ENCODE measurements around the gene TPK1.

Gene TPK1

GRCh38 chr7:144763291-144763690 lies 72.6 kb downstream of the TPK1 start:
- Histone ChIP-seq H3K4me3 (ENCODE audit: low read depth, low read length) (no peak overlapping the region), H3K36me3 (ENCODE audit: control insufficient read depth in 2 of 2, insufficient read depth in 1 of 2, low read length in 2 of 2) (no peaks in the 10 kb centered on the region), H3K4me1 (ENCODE audit: control insufficient read depth, insufficient read depth, low read length) (no peaks in the 10 kb centered on the region), H3K9me3 (ENCODE audit: control insufficient read depth, insufficient read depth, low read depth, low read length) (no peaks in the 10 kb centered on the region), H3K27ac (ENCODE audit: extremely low read depth, low read depth, low read length) (no peak overlapping the region)
- CTCF ChIA-PET: interaction anchor here (0.9 kb wide), 1 partner anchor 23 kb away, joined by 3 read pairs; no protein-coding TSS in a partner anchor
- POLR2A ChIA-PET: no interaction called here
- TF ChIP-seq ZNF513 (tag by site-specific recombination; IDR thresholded peaks at IDR 0.05) (no peak), PATZ1 (tag by site-specific recombination; IDR thresholded peaks at IDR 0.05) (no peak), ZNF658 (tag by site-specific recombination; IDR thresholded peaks at IDR 0.05) (no peak), ZNF518A (tag by site-specific recombination; conservative IDR thresholded peaks at IDR 0.05; ENCODE audit: low read depth) (no peak), PRDM2 (tag by site-specific recombination; IDR thresholded peaks at IDR 0.05; ENCODE audit: borderline replicate concordance) (no peak), ZNF521 (tag by site-specific recombination; IDR thresholded peaks at IDR 0.05) (no peak), ZNF670 (tag by site-specific recombination; IDR thresholded peaks at IDR 0.05; ENCODE audit: low read depth) (no peak), ZNF391 (tag by site-specific recombination; IDR thresholded peaks at IDR 0.05; ENCODE audit: borderline replicate concordance, low read depth) (no peak), ZNF660 (tag by site-specific recombination; IDR thresholded peaks at IDR 0.05) (no peak), ZNF692 (tag by site-specific recombination; IDR thresholded peaks at IDR 0.05) (no peak), ZNF449 (tag by site-specific recombination; IDR thresholded peaks at IDR 0.05) (no peak), ZEB2 (tag by site-specific recombination; IDR thresholded peaks at IDR 0.05) (no peak), ZNF610 (tag by site-specific recombination; IDR thresholded peaks at IDR 0.05; ENCODE audit: borderline replicate concordance) (no peak), EGR2 (tag by site-specific recombination; IDR thresholded peaks at IDR 0.05; ENCODE audit: low read depth) (no peak), ZNF585B (tag by site-specific recombination; IDR thresholded peaks at IDR 0.05) (no peak)

All from HEK293 (cell line).